ENCODE results near the gene DEFB129.
A peak's percentile ranks its signal among the peaks of the same experiment; 100 is the strongest.
"Not testable (repeated sequence)": the region's sequence is repeated elsewhere in the genome, so short reads cannot be mapped to it uniquely, and the experiment has no call there.

DEFB129 gene

GRCh38 chr20:252801-253200 is 25.7 kb downstream of the DEFB129 start:
- no peak for DNase-seq (ENCODE audit: low read depth in 2 of 2)

GRCh38 chr20:253447-253846 is 26.4 kb downstream of the DEFB129 start:
- not testable (repeated sequence) for DNase-seq (ENCODE audit: low read depth in 2 of 2)

GRCh38 chr20:257419-257818 is 30.4 kb downstream of the DEFB129 start, which contains the start of gene DEFB132:
TSS of gene DEFB132 (plus strand) at chr20:257724. CDS start at chr20:257779, 55 bp downstream.
- DNase-seq (ENCODE audit: low read depth in 2 of 2): no peak

- DNase-seq (ENCODE audit: low read depth in 2 of 2): no peak
Observed at GRCh38 chr20:258269-258858, 31.3 kb downstream of the DEFB129 start.

GRCh38 chr20:258963-259362 is 31.9 kb downstream of the DEFB129 start:
- no peak for DNase-seq (ENCODE audit: low read depth in 2 of 2)

- DNase-seq (ENCODE audit: low read depth in 2 of 2): no peak
Observed at GRCh38 chr20:259981-260380, 32.9 kb downstream of the DEFB129 start.

- DNase-seq (ENCODE audit: low read depth in 2 of 2): no peak
Observed at GRCh38 chr20:263701-264100, 36.6 kb downstream of the DEFB129 start.

GRCh38 chr20:266596-267562 is 39.8 kb downstream of the DEFB129 start:
- DNase-seq (ENCODE audit: low read depth in 2 of 2): peak; percentile 85 to 91

GRCh38 chr20:270517-270916 is 43.5 kb downstream of the DEFB129 start:
- no peak for DNase-seq (ENCODE audit: low read depth in 2 of 2)

- no peak for DNase-seq (ENCODE audit: low read depth in 2 of 2)
Observed at GRCh38 chr20:271069-271468, 44.0 kb downstream of the DEFB129 start.

- no peak for DNase-seq (ENCODE audit: low read depth in 2 of 2)
Observed at GRCh38 chr20:271528-271927, 44.5 kb downstream of the DEFB129 start.

- no peak for DNase-seq (ENCODE audit: low read depth in 2 of 2)
Observed at GRCh38 chr20:272718-273117, 45.7 kb downstream of the DEFB129 start.

GRCh38 chr20:273884-274283 is 46.8 kb downstream of the DEFB129 start:
- DNase-seq (ENCODE audit: low read depth in 2 of 2): no peak

- no peak for DNase-seq (ENCODE audit: low read depth in 2 of 2)
Observed at GRCh38 chr20:275791-276190, 48.7 kb downstream of the DEFB129 start.

GRCh38 chr20:276620-277495 is 49.8 kb downstream of the DEFB129 start:
- DNase-seq (ENCODE audit: low read depth in 2 of 2): no peak

GRCh38 chr20:277496-277781 is 50.4 kb downstream of the DEFB129 start:
- DNase-seq (ENCODE audit: low read depth in 2 of 2): no peak

GRCh38 chr20:278181-278580 is 51.1 kb downstream of the DEFB129 start:
- no peak for DNase-seq (ENCODE audit: low read depth in 2 of 2)

- no peak for DNase-seq (ENCODE audit: low read depth in 2 of 2)
Observed at GRCh38 chr20:278607-279571, 51.8 kb downstream of the DEFB129 start.
